IMR-90 (cell line): Measurements from ENCODE around the gene RUNX1. TPM values are rescaled to one million over a fixed set of nuclear protein-coding genes. Genes with fewer than 3 reads are reported as not detected.

ENCODE experiments used
- ATAC-seq: fragments of 200-7000 bp; cut with Tn5 transposase; 2 replicates; pipeline ENCODE4 v1.9.1; 2020; ENCODE audit warnings: low read depth, mild to moderate bottlenecking, moderate library complexity
- BruUV-seq: library from RNA; stranded (reverse); fragments of 400-500 nt; replicated peaks from 2 replicates; lab custom pipeline; 2021; lab: Mats Ljungman, UMichigan
- CTCF ChIA-PET: fragments of 300-600 bp; formaldehyde crosslinking; extraction: SDS; loops from one replicate; lab custom pipeline; 2021; ENCODE audit warnings: antibody characterized with exemption; lab: Yijun Ruan, JAX
- POLR2A ChIA-PET: fragments of 300-600 bp; sonication (Branson Sonifier 250); formaldehyde crosslinking; loops from one replicate; lab custom pipeline; 2022; ENCODE audit warnings: antibody characterized with exemption; ENCODE audit not compliant: unreplicated experiment; lab: Charles Lee
- DNase-seq: peaks from one replicate; pipeline ENCODE4 v3.0.0; 2013
- H2AFZ ChIP-seq: replicated peaks from 2 replicates; pipeline ENCODE3; 2013; ENCODE audit warnings: low read length, mild to moderate bottlenecking; ENCODE audit not compliant: poor library complexity
- H2AK5ac ChIP-seq: 2 replicates; pipeline ENCODE4 v1.6.1; 2013; ENCODE audit warnings: low read depth, low read length, inconsistent platforms
- H2AK9ac ChIP-seq: replicated peaks from 2 replicates; pipeline ENCODE3; 2013; ENCODE audit warnings: mild to moderate bottlenecking, low read depth, low read length, moderate library complexity; ENCODE audit not compliant: poor library complexity
- H2BK120ac ChIP-seq: 2 replicates; pipeline ENCODE4 v1.6.1; 2013; ENCODE audit warnings: low read depth, low read length, inconsistent platforms
- H2BK15ac ChIP-seq: 3 replicates; pipeline ENCODE4 v1.6.1; 2013; ENCODE audit warnings: low read depth, low read length, inconsistent platforms
- H2BK20ac ChIP-seq: 2 replicates; pipeline ENCODE4 v1.6.1; 2013; ENCODE audit warnings: low read depth, mild to moderate bottlenecking, inconsistent platforms, low read length, moderate library complexity
- H2BK5ac ChIP-seq: 2 replicates; pipeline ENCODE4 v1.6.1; 2013; ENCODE audit warnings: mild to moderate bottlenecking, low read depth, low read length, inconsistent platforms; ENCODE audit not compliant: poor library complexity, severe bottlenecking
- H3K14ac ChIP-seq: replicated peaks from 2 replicates; pipeline ENCODE4 v1.6.1; 2013; ENCODE audit warnings: low read depth, low read length, inconsistent platforms
- H3K18ac ChIP-seq: 2 replicates; pipeline ENCODE4 v1.6.1; 2013; ENCODE audit warnings: low read depth, low read length, control low read depth
- H3K23ac ChIP-seq: 2 replicates; pipeline ENCODE4 v1.6.1; 2013; ENCODE audit warnings: low read depth, low read length, inconsistent platforms
- H3K27ac ChIP-seq: 2 replicates; pipeline ENCODE4 v1.5.1; 2013; ENCODE audit warnings: mild to moderate bottlenecking, control low read depth, low read length; ENCODE audit not compliant: insufficient read depth
- H3K27me3 ChIP-seq: 2 replicates; pipeline ENCODE4 v1.6.1; 2013; ENCODE audit warnings: low read length; ENCODE audit not compliant: control insufficient read depth, insufficient read depth
- H3K36me3 ChIP-seq: 2 replicates; pipeline ENCODE4 v1.6.1; 2013; ENCODE audit warnings: low read length, mixed read lengths; ENCODE audit not compliant: control insufficient read depth, insufficient read depth
- H3K4ac ChIP-seq: 2 replicates; pipeline ENCODE4 v1.6.1; 2013; ENCODE audit warnings: low read depth, low read length, inconsistent platforms
- H3K4me1 ChIP-seq: 2 replicates; pipeline ENCODE4 v1.6.1; 2013; ENCODE audit warnings: low read length, mixed read lengths; ENCODE audit not compliant: control insufficient read depth, insufficient read depth
- H3K4me2 ChIP-seq: 2 replicates; pipeline ENCODE4 v1.6.1; 2013; ENCODE audit warnings: low read depth, mild to moderate bottlenecking, control low read depth, low read length, moderate library complexity
- H3K4me3 ChIP-seq: 2 replicates; pipeline ENCODE4 v1.5.1; 2013; ENCODE audit warnings: low read depth, mild to moderate bottlenecking, control low read depth, low read length, moderate library complexity; ENCODE audit not compliant: insufficient read depth
- H3K56ac ChIP-seq: 2 replicates; pipeline ENCODE4 v1.6.1; 2013; ENCODE audit warnings: low read length, inconsistent platforms; ENCODE audit not compliant: insufficient read depth; ENCODE audit errors: extremely low read depth
- H3K79me1 ChIP-seq, 2 experiments: 2 replicates each; pipeline ENCODE4 v1.6.1; 2013; ENCODE audit warnings: low read length in 2 of 2, inconsistent platforms in 1 of 2, low read depth in 1 of 2
- H3K9ac ChIP-seq: 2 replicates; pipeline ENCODE4 v1.6.1; 2013; ENCODE audit warnings: low read depth, low read length, control low read depth
- H3K9me1 ChIP-seq: 2 replicates; pipeline ENCODE4 v1.6.1; 2013; ENCODE audit warnings: low read length, inconsistent platforms; ENCODE audit not compliant: insufficient read depth
- H3K9me3 ChIP-seq: 2 replicates; pipeline ENCODE4 v1.6.1; 2013; ENCODE audit warnings: low read length; ENCODE audit not compliant: control insufficient read depth, insufficient read depth
- H4K20me1 ChIP-seq: 2 replicates; pipeline ENCODE4 v1.6.1; 2013; ENCODE audit warnings: low read length, inconsistent platforms; ENCODE audit not compliant: insufficient read depth
- H4K5ac ChIP-seq: 2 replicates; pipeline ENCODE4 v1.6.1; 2013; ENCODE audit warnings: mild to moderate bottlenecking, low read depth, low read length, control low read depth
- H4K8ac ChIP-seq, 2 experiments: 2 replicates each; pipeline ENCODE4 v1.6.1; 2013; ENCODE audit warnings: low read depth in 2 of 2, low read length in 2 of 2, control low read depth in 1 of 2, inconsistent platforms in 1 of 2
- H4K91ac ChIP-seq: 2 replicates; pipeline ENCODE4 v1.6.1; 2013; ENCODE audit warnings: low read depth, low read length, inconsistent platforms; ENCODE audit not compliant: insufficient read depth
- BHLHE40 ChIP-seq: fragments of 150-350 bp; IDR thresholded peaks from 2 replicates; pipeline ENCODE4 v1.6.1; 2016; ENCODE audit warnings: mild to moderate bottlenecking, low read depth, low read length
- CEBPB ChIP-seq: IDR thresholded peaks from 2 replicates; pipeline ENCODE4 v1.6.1; 2012; ENCODE audit warnings: low read depth, low read length, improper control_type of control experiment
- CHD1 ChIP-seq: IDR thresholded peaks from 2 replicates; pipeline ENCODE4 v1.6.1; 2012; ENCODE audit warnings: low read depth, low read length, improper control_type of control experiment
- CTCF ChIP-seq: conservative IDR thresholded peaks from 2 replicates; pipeline ENCODE4 v1.5.1; 2012; ENCODE audit warnings: mild to moderate bottlenecking, low read depth, low read length, improper control_type of control experiment
- FOS ChIP-seq: fragments of 150-350 bp; IDR thresholded peaks from 2 replicates; pipeline ENCODE4 v1.6.1; 2016; ENCODE audit warnings: low read depth, low read length
- MAFK ChIP-seq: IDR thresholded peaks from 2 replicates; pipeline ENCODE4 v1.6.1; 2012; ENCODE audit warnings: low read depth, low read length, improper control_type of control experiment
- MAZ ChIP-seq: IDR thresholded peaks from 2 replicates; pipeline ENCODE4 v1.6.1; 2012; ENCODE audit warnings: low read depth, mild to moderate bottlenecking, low read length, improper control_type of control experiment, moderate library complexity, borderline replicate concordance
- MXI1 ChIP-seq: IDR thresholded peaks from 2 replicates; pipeline ENCODE4 v1.6.1; 2012; ENCODE audit warnings: low read depth, mild to moderate bottlenecking, low read length, moderate library complexity, borderline replicate concordance
- NFE2L2 ChIP-seq: fragments of 150-350 bp; IDR thresholded peaks from 2 replicates; pipeline ENCODE4 v1.6.1; 2016; ENCODE audit warnings: low read depth, mild to moderate bottlenecking, low read length
- POLR2A ChIP-seq: IDR thresholded peaks from 2 replicates; pipeline ENCODE4 v1.6.1; 2012; ENCODE audit warnings: mild to moderate bottlenecking, low read depth, low read length
- RAD21 ChIP-seq: IDR thresholded peaks from 2 replicates; pipeline ENCODE4 v1.6.1; 2012; ENCODE audit warnings: low read length, improper control_type of control experiment
- RCOR1 ChIP-seq: IDR thresholded peaks from 2 replicates; pipeline ENCODE4 v1.6.1; 2012; ENCODE audit warnings: mild to moderate bottlenecking, low read length, improper control_type of control experiment; ENCODE audit not compliant: insufficient replicate concordance
- RFX5 ChIP-seq: IDR thresholded peaks from 2 replicates; pipeline ENCODE4 v1.8.0; 2012; ENCODE audit warnings: low read depth, mild to moderate bottlenecking, low read length, moderate library complexity
- SMC3 ChIP-seq: fragments of 150-350 bp; IDR thresholded peaks from 2 replicates; pipeline ENCODE4 v1.6.1; 2016; ENCODE audit warnings: low read depth, mild to moderate bottlenecking, antibody characterized with exemption, low read length, moderate library complexity
- USF2 ChIP-seq: fragments of 150-350 bp; IDR thresholded peaks from 2 replicates; pipeline ENCODE4 v1.6.1; 2017; ENCODE audit warnings: mild to moderate bottlenecking, antibody characterized with exemption, low read length, low read depth
- WGBS, 2 experiments: methylation state at CpG; one replicate each; pipeline versions ENCODE4 v1.1.5 to v1.1.7; 2013; ENCODE audit warnings: missing lambda C conversion rate in 2 of 2; ENCODE audit not compliant: insufficient read length in 1 of 2; ENCODE audit errors: extremely low coverage in 2 of 2; 5-methylcytosine and 5-hydroxymethylcytosine counted together
- dilution Hi-C: fragments of 300-500 bp; cut with HindIII; formaldehyde crosslinking; loops from one replicate; pipeline ENCODE4 v1.14.3; 2018; ENCODE audit warnings: low sequenced_read_pairs; ENCODE audit not compliant: unreplicated experiment
- in situ Hi-C: fragments of 300-500 bp; cut with MboI; formaldehyde crosslinking; loops from 3 replicates; pipeline ENCODE4 v1.14.3; 2019; ENCODE audit warnings: low sequenced_read_pairs, inconsistent platforms, mixed read lengths
- intact Hi-C: fragments of 100-400 bp; cut with micrococcal nuclease; formaldehyde crosslinking; loops from 2 replicates; pipeline ENCODE4 v1.10.0; 2022
- polyA plus RNA-seq, 3 experiments: library from polyadenylated mRNA; depleted of rRNA; stranded (reverse); fragments of >200 nt; gene quantifications; 2 replicates each; pipeline ENCODE4 v1.2.3, GENCODE V29; 2012; ENCODE audit warnings: low replicate concordance in 1 of 3
- total RNA-seq: library from RNA; depleted of rRNA; stranded (reverse); fragments of >200 nt; gene quantifications from 2 replicates; pipeline ENCODE4 v1.2.3, GENCODE V29; 2012

RUNX1 gene
- total and polyA plus RNA-seq, 2 of the 4 experiments (the other 2 are of a cell fraction), result 34.5 to 56.5 TPM

GRCh38 chr21:34960687-34961086 lies 88.4 kb downstream of the RUNX1 start:
- Histone ChIP-seq H3K4me2 (no peak overlapping the region), H4K8ac (no peak overlapping the region), H3K23ac (0 out of 2 replicates have a peak overlapping the region, but pooled peaks have one; percentile 31), H3K4me1 (peaks cover 13% of the 10 kb centered on the region), H2BK15ac (peak overlapping the region; percentile 25; the same call in 1 of the 3 replicates), H2BK5ac (no peak overlapping the region), H4K91ac (no peak overlapping the region; the same call in 1 of the 2 replicates), H3K56ac (no peak overlapping the region), H3K79me1 (peaks cover 3 to 21% of the 10 kb centered on the region in 2 experiments; a peak in 2 of 4 replicates), H2BK120ac (peak overlapping the region; percentile 24; the same call in 1 of the 2 replicates), H3K4ac (peak overlapping the region; percentile 5; the same call in 1 of the 2 replicates), H3K9me3 (no peaks in the 10 kb centered on the region), H4K5ac (no peak overlapping the region), H3K14ac (peak overlapping the region; percentile 10; the same call in 1 of the 2 replicates), H3K9me1 (peaks cover 19% of the 10 kb centered on the region), H2AK5ac (peak overlapping the region; percentile 30; the same call in 1 of the 2 replicates), H3K9ac (no peak overlapping the region), H3K4me3 (no peak overlapping the region), H3K27ac (no peak overlapping the region), H4K20me1 (no peaks in the 10 kb centered on the region), H3K36me3 (no peaks in the 10 kb centered on the region), H3K27me3 (no peaks in the 10 kb centered on the region), H2AK9ac (no peak overlapping the region), H2BK20ac (peak overlapping the region; percentile 38), H2AFZ (no peak overlapping the region), H3K18ac (no peak overlapping the region)
- ChIA-PET POLR2A (no interaction called here), CTCF (no interaction called here)
- in situ Hi-C loops (no loop called here), intact Hi-C loops (no loop called here), dilution Hi-C loops (no loop called here)
- BruUV-seq, result no TSS peak
- ATAC-seq, result no peak
- DNase-seq, result no peak
- WGBS, 2 experiments, result no CpG with 5 or more reads among the region's 2 CpGs
- TF ChIP-seq CHD1 (no peak), NFE2L2 (no peak), MXI1 (no peak), CTCF (no peak), POLR2A (no peak), BHLHE40 (no peak), FOS (no peak), CEBPB (no peak), RAD21 (no peak), RCOR1 (no peak), MAZ (no peak), USF2 (no peak), MAFK (no peak), SMC3 (no peak), RFX5 (no peak)
